Osteoblast (primary cell): ENCODE measurements around the gene TMTC2. TPM values are rescaled to one million over a fixed set of nuclear protein-coding genes. Genes with fewer than 3 reads are reported as not detected.
"Not testable (repeated sequence)": the region's sequence is repeated elsewhere in the genome, so short reads cannot be mapped to it uniquely, and the experiment has no call there.

Experiments
- DNase-seq: peaks from one replicate; pipeline ENCODE4 v3.0.0; 2011; ENCODE audit warnings: low spot score, mixed read lengths; ENCODE audit not compliant: insufficient read length; ENCODE audit errors: missing footprints
- H2AFZ ChIP-seq: 2 replicates; pipeline ENCODE4 v1.6.0; 2011; ENCODE audit warnings: mild to moderate bottlenecking, low read length
- H3K27ac ChIP-seq: 2 replicates; pipeline ENCODE4 v1.5.1; 2011; ENCODE audit warnings: mild to moderate bottlenecking, low read depth, low read length, moderate library complexity
- H3K27me3 ChIP-seq: 2 replicates; pipeline ENCODE4 v1.6.0; 2012; ENCODE audit warnings: mild to moderate bottlenecking, control low read depth, inconsistent platforms, low read length, moderate library complexity; ENCODE audit not compliant: insufficient read depth
- H3K36me3 ChIP-seq: 2 replicates; pipeline ENCODE4 v1.5.1; 2011; ENCODE audit warnings: mild to moderate bottlenecking, low read length, control low read depth, moderate library complexity; ENCODE audit not compliant: insufficient read depth
- H3K4me1 ChIP-seq: 2 replicates; pipeline ENCODE4 v1.5.1; 2011; ENCODE audit warnings: mild to moderate bottlenecking, low read length, control low read depth, moderate library complexity; ENCODE audit not compliant: insufficient read depth
- H3K4me2 ChIP-seq: 2 replicates; pipeline ENCODE4 v1.6.0; 2011; ENCODE audit warnings: mild to moderate bottlenecking, low read length; ENCODE audit not compliant: insufficient read depth
- H3K4me3 ChIP-seq: fragments of 200-600 bp; sonication (generic); 3 replicates; pipeline ENCODE4 v1.5.1; 2012; ENCODE audit warnings: mild to moderate bottlenecking, low read length, inconsistent platforms; ENCODE audit not compliant: insufficient read depth
- H3K79me2 ChIP-seq: 2 replicates; pipeline ENCODE4 v1.6.0; 2012; ENCODE audit warnings: mild to moderate bottlenecking, low read length, control low read depth, inconsistent platforms; ENCODE audit not compliant: insufficient read depth
- H3K9me3 ChIP-seq: 2 replicates; pipeline ENCODE4 v1.5.1; 2011; ENCODE audit warnings: low read depth, low read length, control low read depth
- H4K20me1 ChIP-seq: 2 replicates; pipeline ENCODE4 v1.6.0; 2012; ENCODE audit warnings: mild to moderate bottlenecking, low read length, control low read depth; ENCODE audit not compliant: insufficient read depth
- CTCF ChIP-seq: IDR thresholded peaks from 2 replicates; pipeline ENCODE4 v1.5.1; 2011; ENCODE audit warnings: mild to moderate bottlenecking, low read depth, low read length, moderate library complexity; ENCODE audit errors: extremely low read depth
- total RNA-seq: library from RNA; depleted of rRNA; stranded (reverse); fragments of >200 nt; gene quantifications from 2 replicates; pipeline ENCODE4 v1.2.3, GENCODE V29; 2012

The TMTC2 gene
- total RNA-seq, 1 donor, result 2.5 TPM

- Histone ChIP-seq H3K79me2 (no peaks in the 10 kb centered on the region), H3K36me3 (no peaks in the 10 kb centered on the region), H4K20me1 (no peaks in the 10 kb centered on the region), H2AFZ (no peak overlapping the region), H3K27ac (no peak overlapping the region), H3K4me1 (no peaks in the 10 kb centered on the region), H3K9me3 (no peaks in the 10 kb centered on the region), H3K27me3 (no peaks in the 10 kb centered on the region), H3K4me2 (no peak overlapping the region), H3K4me3 (no peak overlapping the region)
- no peak for DNase-seq
- no peak for TF ChIP-seq CTCF
Measured at GRCh38 chr12:82757656-82758055, 71.0 kb downstream of the TMTC2 start.

GRCh38 chr12:82758749-82759330 lies 72.1 kb downstream of the TMTC2 start:
- Histone ChIP-seq H4K20me1 (no peaks in the 10 kb centered on the region), H3K79me2 (no peaks in the 10 kb centered on the region), H3K4me2 (no peak overlapping the region), H2AFZ (no peak overlapping the region), H3K9me3 (no peaks in the 10 kb centered on the region), H3K4me3 (no peak overlapping the region), H3K27ac (no peak overlapping the region), H3K4me1 (no peaks in the 10 kb centered on the region), H3K27me3 (no peaks in the 10 kb centered on the region), H3K36me3 (no peaks in the 10 kb centered on the region)
- TF ChIP-seq CTCF, result no peak
- no peak for DNase-seq

GRCh38 chr12:82760423-82760822 lies 73.7 kb downstream of the TMTC2 start:
- no peak for DNase-seq
- Histone ChIP-seq H3K79me2 (no peaks in the 10 kb centered on the region), H3K36me3 (no peaks in the 10 kb centered on the region), H2AFZ (no peak overlapping the region), H3K27me3 (no peaks in the 10 kb centered on the region), H4K20me1 (no peaks in the 10 kb centered on the region), H3K4me1 (no peaks in the 10 kb centered on the region), H3K27ac (no peak overlapping the region), H3K4me3 (no peak overlapping the region), H3K4me2 (no peak overlapping the region), H3K9me3 (no peaks in the 10 kb centered on the region)
- no peak for TF ChIP-seq CTCF

GRCh38 chr12:82765206-82765605 lies 78.5 kb downstream of the TMTC2 start:
- not testable (repeated sequence) for H3K79me2 ChIP-seq, H3K4me1 ChIP-seq, H2AFZ ChIP-seq, H3K4me3 ChIP-seq, H3K9me3 ChIP-seq, DNase-seq, H3K27me3 ChIP-seq, H3K4me2 ChIP-seq, H4K20me1 ChIP-seq, H3K27ac ChIP-seq, H3K36me3 ChIP-seq
